PC-9 (cell line): ENCODE results near the gene SLC12A4. TPM values are rescaled to one million over a fixed set of nuclear protein-coding genes. Genes with fewer than 3 reads are reported as not detected.
"Not testable (repeated sequence)": the region's sequence is repeated elsewhere in the genome, so short reads cannot be mapped to it uniquely, and the experiment has no call there.

Source experiments
- BruUV-seq: library from RNA; stranded (reverse); fragments of 400-500 nt; replicated peaks from 2 replicates; lab custom pipeline; 2021; lab: Mats Ljungman, UMichigan
- CTCF ChIA-PET: fragments of 300-600 bp; sonication (Branson Sonifier 250); formaldehyde crosslinking; loops from one replicate; lab custom pipeline; 2022; ENCODE audit warnings: antibody characterized with exemption; lab: Charles Lee
- POLR2A ChIA-PET: fragments of 300-600 bp; sonication (Branson Sonifier 250); formaldehyde crosslinking; loops from one replicate; lab custom pipeline; 2022; ENCODE audit warnings: antibody characterized with exemption; ENCODE audit not compliant: unreplicated experiment; lab: Charles Lee
- DNase-seq, 2 experiments: peaks; one replicate each; pipeline versions ENCODE4 v3.0.0 to v3.0.0-alpha.2; 2015 to 2022; ENCODE audit warnings: mixed read lengths in 1 of 2
- H2AFZ ChIP-seq: fragments of 200-600 bp; sonication (generic); 2 replicates; pipeline ENCODE4 v1.8.1; 2017; ENCODE audit warnings: antibody characterized with exemption
- H3F3A ChIP-seq: fragments of 200-600 bp; sonication (generic); 2 replicates; pipeline ENCODE4 v1.8.1; 2017; ENCODE audit warnings: antibody characterized with exemption, mild to moderate bottlenecking, low read depth; ENCODE audit not compliant: insufficient read depth
- H3K27ac ChIP-seq: fragments of 200-600 bp; sonication (generic); 2 replicates; pipeline ENCODE4 v1.6.1; 2016; ENCODE audit warnings: mixed run types
- H3K27me3 ChIP-seq: fragments of 200-600 bp; sonication (generic); 2 replicates; pipeline ENCODE4 v1.6.1; 2016; ENCODE audit warnings: low read depth, mixed run types; ENCODE audit not compliant: insufficient read depth
- H3K36me3 ChIP-seq: fragments of 200-600 bp; sonication (generic); 2 replicates; pipeline ENCODE4 v1.6.1; 2016; ENCODE audit warnings: low read depth, mixed run types
- H3K4me1 ChIP-seq: fragments of 200-600 bp; sonication (generic); replicated peaks from 2 replicates; pipeline ENCODE4 v1.6.1; 2016; ENCODE audit warnings: mixed run types; ENCODE audit not compliant: insufficient read depth
- H3K4me2 ChIP-seq: fragments of 200-600 bp; sonication (generic); 2 replicates; pipeline ENCODE4 v1.6.1; 2017; ENCODE audit warnings: mixed run types
- H3K4me3 ChIP-seq: fragments of 200-600 bp; sonication (generic); 2 replicates; pipeline ENCODE4 v1.6.1; 2016; ENCODE audit warnings: mixed run types
- H3K79me2 ChIP-seq: fragments of 200-600 bp; sonication (generic); 2 replicates; pipeline ENCODE4 v1.6.1; 2017; ENCODE audit warnings: low read depth, mixed run types
- H3K9me2 ChIP-seq: fragments of 200-600 bp; sonication (generic); 2 replicates; pipeline ENCODE4 v1.8.1; 2017; ENCODE audit warnings: mild to moderate bottlenecking; ENCODE audit not compliant: insufficient read depth
- H3K9me3 ChIP-seq: fragments of 200-600 bp; sonication (generic); 2 replicates; pipeline ENCODE4 v1.8.1; 2016; ENCODE audit warnings: low read depth; ENCODE audit not compliant: insufficient read depth
- H4K20me1 ChIP-seq: fragments of 200-600 bp; sonication (generic); 2 replicates; pipeline ENCODE4 v1.8.1; 2017; ENCODE audit not compliant: insufficient read depth
- EZH2 ChIP-seq: fragments of 200-600 bp; sonication (generic); IDR thresholded peaks from 2 replicates; pipeline ENCODE4 v1.8.0; 2017; ENCODE audit warnings: antibody characterized with exemption, low read depth
- intact Hi-C: fragments of 100-400 bp; cut with micrococcal nuclease; formaldehyde crosslinking; loops from one replicate; pipeline ENCODE4 v1.10.0; 2022; ENCODE audit not compliant: unreplicated experiment
- total RNA-seq: library from RNA; stranded (reverse); gene quantifications from 2 replicates; pipeline ENCODE4 v1.2.3, GENCODE V29; 2021
- TF ChIP-seq, protein P1 (sequence below): fragments of 200-600 bp; sonication (generic); conservative IDR thresholded peaks from 2 replicates; pipeline ENCODE4 v1.6.1; 2017; ENCODE audit warnings: mixed run types, antibody characterized with exemption, mild to moderate bottlenecking, moderate library complexity

SLC12A4 gene
- total RNA-seq, 1 experiment from 2014 or later, result 27.0 TPM

DNA sequence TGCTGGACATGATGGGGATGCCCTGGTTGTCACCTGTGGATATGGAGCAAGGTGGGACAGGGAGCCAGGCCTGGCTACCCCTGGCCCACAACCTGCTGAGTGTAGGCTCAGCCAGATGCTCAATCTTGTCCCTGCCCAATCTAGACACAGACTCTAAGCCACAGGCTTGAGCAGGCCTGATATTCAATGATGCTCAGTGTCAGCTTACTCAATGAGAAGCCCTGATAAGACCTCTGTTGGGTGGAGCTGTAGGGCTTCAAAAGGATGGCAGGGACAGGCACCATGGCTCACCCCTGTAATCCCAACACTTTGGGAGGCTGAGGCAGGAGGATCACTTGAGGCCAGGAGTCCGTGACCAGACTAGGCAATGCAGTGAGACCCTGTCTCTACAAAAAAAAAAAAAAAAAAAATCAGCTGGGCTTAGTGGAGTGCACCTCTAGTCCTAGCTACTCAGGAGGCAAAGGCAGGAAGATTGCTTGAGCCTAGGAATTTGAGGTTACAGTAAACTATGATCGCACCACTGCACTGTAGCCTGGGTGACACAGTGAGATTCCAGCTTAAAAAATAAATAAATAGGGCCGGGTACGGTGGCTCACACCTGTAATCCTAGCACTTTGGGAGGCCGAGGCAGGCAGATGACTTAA lies 27.9 kb downstream of the SLC12A4 start:
- CTCF ChIA-PET, result interaction anchor here (0.7 kb wide), 1 partner anchor 75 kb away, joined by 6 read pairs; no protein-coding TSS in a partner anchor
- intact Hi-C loops, result loop anchor here (10.0 kb wide), 1 partner anchor 104 kb away; no protein-coding TSS in a partner anchor

DNA sequence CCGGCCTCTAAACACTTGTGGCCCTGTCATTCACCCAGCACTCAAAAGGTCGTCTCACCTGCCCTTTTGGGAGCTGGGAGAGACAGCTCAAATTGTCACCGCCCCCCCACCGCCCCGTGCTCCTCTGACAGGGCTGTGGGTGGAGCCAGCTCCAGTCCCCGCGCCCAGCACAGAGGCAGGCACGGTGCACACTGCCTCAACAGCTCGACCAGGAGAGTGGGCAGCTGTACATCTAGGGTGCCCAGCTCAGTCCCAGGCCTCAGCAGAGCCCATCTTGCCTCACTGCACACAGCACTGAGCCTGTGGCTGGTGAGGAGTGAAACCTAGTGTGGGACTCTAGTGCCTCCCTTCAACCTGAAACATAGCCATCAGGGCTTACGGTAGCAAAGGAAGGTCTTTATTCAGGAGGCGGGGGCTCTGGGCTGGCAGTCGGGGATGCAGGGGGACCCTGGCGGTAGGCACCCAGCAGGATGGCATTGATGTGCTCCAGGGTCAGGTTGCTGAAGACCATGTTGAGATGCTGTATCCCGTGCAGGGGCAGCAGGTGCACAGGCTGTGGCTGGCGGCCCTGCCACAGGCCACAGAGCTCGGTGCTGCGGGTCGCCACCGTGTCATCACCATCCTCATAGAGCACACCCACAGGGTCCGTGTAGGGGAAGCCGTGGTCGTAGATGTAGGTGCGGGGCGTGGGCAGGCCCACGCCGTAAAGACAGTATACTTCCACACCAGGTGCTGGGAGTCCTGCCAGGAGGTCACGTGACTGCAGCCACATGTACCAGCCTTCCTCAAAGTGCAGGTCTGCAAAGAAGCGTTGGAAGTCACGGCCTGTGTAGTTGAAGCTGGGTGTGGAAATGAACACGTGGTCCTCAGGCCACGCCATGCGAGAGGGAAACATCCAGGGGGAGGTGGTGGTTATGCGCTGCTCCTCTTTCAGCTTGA lies 28.7 kb downstream of the SLC12A4 start:
- peaks cover 18% of the 10 kb centered on the region for H3K79me2 ChIP-seq
- no peaks in the 10 kb centered on the region for H3K36me3 ChIP-seq
- TF ChIP-seq, protein P1, sequence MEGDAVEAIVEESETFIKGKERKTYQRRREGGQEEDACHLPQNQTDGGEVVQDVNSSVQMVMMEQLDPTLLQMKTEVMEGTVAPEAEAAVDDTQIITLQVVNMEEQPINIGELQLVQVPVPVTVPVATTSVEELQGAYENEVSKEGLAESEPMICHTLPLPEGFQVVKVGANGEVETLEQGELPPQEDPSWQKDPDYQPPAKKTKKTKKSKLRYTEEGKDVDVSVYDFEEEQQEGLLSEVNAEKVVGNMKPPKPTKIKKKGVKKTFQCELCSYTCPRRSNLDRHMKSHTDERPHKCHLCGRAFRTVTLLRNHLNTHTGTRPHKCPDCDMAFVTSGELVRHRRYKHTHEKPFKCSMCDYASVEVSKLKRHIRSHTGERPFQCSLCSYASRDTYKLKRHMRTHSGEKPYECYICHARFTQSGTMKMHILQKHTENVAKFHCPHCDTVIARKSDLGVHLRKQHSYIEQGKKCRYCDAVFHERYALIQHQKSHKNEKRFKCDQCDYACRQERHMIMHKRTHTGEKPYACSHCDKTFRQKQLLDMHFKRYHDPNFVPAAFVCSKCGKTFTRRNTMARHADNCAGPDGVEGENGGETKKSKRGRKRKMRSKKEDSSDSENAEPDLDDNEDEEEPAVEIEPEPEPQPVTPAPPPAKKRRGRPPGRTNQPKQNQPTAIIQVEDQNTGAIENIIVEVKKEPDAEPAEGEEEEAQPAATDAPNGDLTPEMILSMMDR, result no peak
- no peak for TF ChIP-seq EZH2
- POLR2A ChIA-PET, result interaction anchor here (0.7 to 1.2 kb wide), 2 partner anchors 27 to 415 kb away, joined by 5 read pairs; no protein-coding TSS in a partner anchor
- BruUV-seq, result no TSS peak
- intact Hi-C loops, result loop anchor here (5.0 to 10.0 kb wide), 2 partner anchors 105 to 293 kb away; no protein-coding TSS in a partner anchor
- H4K20me1 ChIP-seq, result peaks cover 14% of the 10 kb centered on the region
- no peaks in the 10 kb centered on the region for H3K9me2 ChIP-seq
- no peaks in the 10 kb centered on the region for H3K9me3 ChIP-seq
- H3K27me3 ChIP-seq, result no peaks in the 10 kb centered on the region
- peaks cover 20% of the 10 kb centered on the region for H3F3A ChIP-seq
- H3K4me2 ChIP-seq, result no peak overlapping the region
- CTCF ChIA-PET, result interaction anchor here (0.5 kb wide), 1 partner anchor 54 kb away, joined by 6 read pairs; no protein-coding TSS in a partner anchor
- no peak overlapping the region for H3K4me3 ChIP-seq
- H2AFZ ChIP-seq, result no peak overlapping the region
- H3K4me1 ChIP-seq, result peaks cover 6% of the 10 kb centered on the region; the same call in 1 of the 2 replicates
- H3K27ac ChIP-seq, result no peak overlapping the region
- no peak for DNase-seq

More for the DNA sequence above, 27.9 kb downstream of the SLC12A4 start:
- H3F3A ChIP-seq, result peaks cover 20% of the 10 kb centered on the region
- TF ChIP-seq EZH2, result no peak
- TF ChIP-seq, protein P1, result no peak
- H2AFZ ChIP-seq, result no peak overlapping the region
- H3K79me2 ChIP-seq, result peaks cover 18% of the 10 kb centered on the region
- no peak overlapping the region for H3K4me2 ChIP-seq
- H3K27me3 ChIP-seq, result no peaks in the 10 kb centered on the region
- no peaks in the 10 kb centered on the region for H3K36me3 ChIP-seq
- peaks cover 6% of the 10 kb centered on the region; the same call in 1 of the 2 replicates for H3K4me1 ChIP-seq
- H3K9me2 ChIP-seq, result no peaks in the 10 kb centered on the region
- POLR2A ChIA-PET, result interaction anchor here (0.6 to 1.2 kb wide), 3 partner anchors 26 to 125 kb away, joined by 4 to 28 read pairs (median 5); no protein-coding TSS in a partner anchor
- H3K4me3 ChIP-seq, result no peak overlapping the region
- no TSS peak for BruUV-seq
- H3K27ac ChIP-seq, result no peak overlapping the region
- DNase-seq, result no peak
- no peaks in the 10 kb centered on the region for H3K9me3 ChIP-seq
- H4K20me1 ChIP-seq, result peaks cover 14% of the 10 kb centered on the region

DNA sequence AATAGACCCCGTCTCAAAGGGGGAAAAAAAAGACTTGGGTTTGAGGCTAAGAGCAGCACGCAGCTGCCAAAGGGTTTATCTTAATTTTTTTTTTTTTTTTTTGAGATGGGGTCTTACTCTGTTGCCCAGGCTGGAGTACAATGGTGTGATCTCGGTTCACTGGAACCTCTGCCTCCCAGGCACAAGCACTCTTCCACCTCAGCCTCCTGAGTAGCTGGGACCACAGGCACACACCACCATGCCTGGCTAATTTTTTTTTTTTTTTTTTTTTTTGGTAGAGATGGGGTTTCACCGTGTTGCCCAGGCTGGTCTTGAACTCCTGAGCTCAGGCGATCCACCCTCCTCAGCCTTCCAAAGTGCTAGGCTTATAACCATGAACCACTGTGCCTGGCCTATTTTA lies 30.7 kb downstream of the SLC12A4 start:
- not testable (repeated sequence) for H3K36me3 ChIP-seq, DNase-seq, H3K27ac ChIP-seq, H3K9me3 ChIP-seq, H3K9me2 ChIP-seq, BruUV-seq, H3K27me3 ChIP-seq, H3K4me1 ChIP-seq, H2AFZ ChIP-seq, H3K4me3 ChIP-seq
- Histone ChIP-seq H3K79me2 (peaks cover 18% of the 10 kb centered on the region), H3K4me2 (peak overlapping the region; percentile 91; the same call in 1 of the 2 replicates), H3F3A (peaks cover 26% of the 10 kb centered on the region), H4K20me1 (peaks cover 14% of the 10 kb centered on the region)
- intact Hi-C loops, result loop anchor here (5.0 kb wide), 1 partner anchor 295 kb away; no protein-coding TSS in a partner anchor
- ChIA-PET POLR2A (interaction anchor here (0.6 kb wide), 1 partner anchor 533 kb away, joined by 4 read pairs; no protein-coding TSS in a partner anchor), CTCF (interaction anchor here (0.6 kb wide), 2 partner anchors 252 to 391 kb away, joined by 4 read pairs; no protein-coding TSS in a partner anchor)
